Stimulated activated CD8-positive, alpha-beta memory T cell treated with anti-CD3 and anti-CD28 coated beads, Interleukin-12 subunit alpha, Interleukin-12 subunit beta, amount 100 ng/mL, for 24 hours (primary cell): ENCODE results near the gene ARF3.

Experiments
- DNase-seq: peaks from one replicate; pipeline ENCODE4 v3.0.0-alpha.2; 2020; ENCODE audit errors: extremely low read depth

The ARF3 gene

DNA sequence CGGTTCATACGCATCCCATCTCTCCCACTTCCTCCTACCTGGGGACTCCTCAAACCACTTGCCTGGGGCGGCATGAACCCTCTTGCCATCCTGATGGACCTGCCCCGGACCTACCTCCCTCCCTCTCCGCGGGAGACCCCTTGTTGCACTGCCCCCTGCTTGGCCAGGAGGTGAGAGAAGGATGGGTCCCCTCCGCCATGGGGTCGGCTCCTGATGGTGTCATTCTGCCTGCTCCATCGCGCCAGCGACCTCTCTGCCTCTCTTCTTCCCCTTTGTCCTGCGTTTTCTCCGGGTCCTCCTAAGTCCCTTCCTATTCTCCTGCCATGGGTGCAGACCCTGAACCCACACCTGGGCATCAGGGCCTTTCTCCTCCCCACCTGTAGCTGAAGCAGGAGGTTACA lies 24.5 kb upstream of the ARF3 start:
- no peak for DNase-seq

DNA sequence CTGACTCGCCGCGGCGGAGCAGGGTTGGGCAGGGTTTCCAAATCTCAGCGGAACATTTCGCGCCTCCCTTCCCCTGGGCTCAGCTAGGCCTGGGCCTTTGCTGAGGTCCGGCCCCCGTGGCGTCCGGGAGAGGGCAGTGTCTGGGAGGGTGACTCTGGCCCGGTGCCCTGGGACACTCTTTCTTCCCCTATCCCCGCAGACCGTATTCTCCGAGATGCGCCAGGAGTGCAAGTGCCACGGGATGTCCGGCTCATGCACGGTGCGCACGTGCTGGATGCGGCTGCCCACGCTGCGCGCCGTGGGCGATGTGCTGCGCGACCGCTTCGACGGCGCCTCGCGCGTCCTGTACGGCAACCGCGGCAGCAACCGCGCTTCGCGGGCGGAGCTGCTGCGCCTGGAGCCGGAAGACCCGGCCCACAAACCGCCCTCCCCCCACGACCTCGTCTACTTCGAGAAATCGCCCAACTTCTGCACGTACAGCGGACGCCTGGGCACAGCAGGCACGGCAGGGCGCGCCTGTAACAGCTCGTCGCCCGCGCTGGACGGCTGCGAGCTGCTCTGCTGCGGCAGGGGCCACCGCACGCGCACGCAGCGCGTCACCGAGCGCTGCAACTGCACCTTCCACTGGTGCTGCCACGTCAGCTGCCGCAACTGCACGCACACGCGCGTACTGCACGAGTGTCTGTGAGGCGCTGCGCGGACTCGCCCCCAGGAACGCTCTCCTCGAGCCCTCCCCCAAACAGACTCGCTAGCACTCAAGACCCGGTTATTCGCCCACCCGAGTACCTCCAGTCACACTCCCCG lies 23.9 kb upstream of the ARF3 start:
- DNase-seq = no peak

DNA sequence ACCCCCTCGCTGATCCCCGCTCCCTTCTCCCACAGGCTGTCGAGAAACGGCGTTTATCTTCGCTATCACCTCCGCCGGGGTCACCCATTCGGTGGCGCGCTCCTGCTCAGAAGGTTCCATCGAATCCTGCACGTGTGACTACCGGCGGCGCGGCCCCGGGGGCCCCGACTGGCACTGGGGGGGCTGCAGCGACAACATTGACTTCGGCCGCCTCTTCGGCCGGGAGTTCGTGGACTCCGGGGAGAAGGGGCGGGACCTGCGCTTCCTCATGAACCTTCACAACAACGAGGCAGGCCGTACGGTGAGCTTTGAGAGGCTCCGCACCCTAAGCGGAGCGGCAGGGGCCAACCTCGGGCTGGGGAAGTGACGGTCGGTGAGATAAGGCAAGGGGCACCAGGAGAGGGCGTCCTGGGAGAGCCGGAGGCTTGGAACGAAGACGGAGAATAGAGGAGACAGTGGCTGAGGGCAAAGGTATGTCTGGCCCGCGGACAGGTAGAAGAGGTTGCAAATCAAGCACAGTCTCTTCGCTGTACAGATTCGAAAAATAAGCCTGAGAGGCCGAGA lies 23.2 kb upstream of the ARF3 start:
- no peak for DNase-seq

DNA sequence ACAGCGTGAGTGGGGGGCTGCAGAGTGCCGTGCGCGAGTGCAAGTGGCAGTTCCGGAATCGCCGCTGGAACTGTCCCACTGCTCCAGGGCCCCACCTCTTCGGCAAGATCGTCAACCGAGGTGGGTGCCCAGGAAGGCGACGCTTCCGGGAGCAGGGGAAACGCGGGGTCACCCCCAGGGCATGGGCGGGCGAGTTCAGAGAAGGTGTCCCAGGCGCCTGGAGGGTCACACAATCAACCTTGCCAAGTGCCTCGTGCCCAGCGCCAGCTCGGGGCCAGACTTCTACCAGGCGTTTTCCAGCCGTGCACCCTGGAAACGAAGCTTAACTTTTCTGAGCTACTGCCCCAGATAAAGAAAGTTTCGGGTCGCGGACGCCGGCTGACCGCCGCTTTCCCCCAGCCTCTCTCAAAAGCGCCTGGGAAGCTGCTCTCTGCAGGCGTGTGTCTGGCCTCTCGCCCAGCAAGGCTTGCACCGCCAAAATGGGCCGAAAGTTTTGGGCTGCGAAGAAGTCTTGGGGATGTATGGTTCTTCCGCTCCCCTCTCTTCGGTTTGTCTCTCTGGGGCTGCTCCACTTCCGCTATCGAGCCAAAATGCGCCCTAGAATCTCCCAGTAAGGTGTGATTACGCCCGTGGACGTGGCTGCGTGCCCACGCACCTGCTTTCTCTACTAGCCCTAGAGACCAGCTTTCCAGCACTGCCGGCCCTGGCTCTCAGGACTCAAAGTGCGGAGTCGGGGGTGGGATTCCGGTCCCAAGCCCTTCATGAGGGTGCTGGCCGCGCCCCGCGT lies 22.5 kb upstream of the ARF3 start:
- DNase-seq = no peak

DNA sequence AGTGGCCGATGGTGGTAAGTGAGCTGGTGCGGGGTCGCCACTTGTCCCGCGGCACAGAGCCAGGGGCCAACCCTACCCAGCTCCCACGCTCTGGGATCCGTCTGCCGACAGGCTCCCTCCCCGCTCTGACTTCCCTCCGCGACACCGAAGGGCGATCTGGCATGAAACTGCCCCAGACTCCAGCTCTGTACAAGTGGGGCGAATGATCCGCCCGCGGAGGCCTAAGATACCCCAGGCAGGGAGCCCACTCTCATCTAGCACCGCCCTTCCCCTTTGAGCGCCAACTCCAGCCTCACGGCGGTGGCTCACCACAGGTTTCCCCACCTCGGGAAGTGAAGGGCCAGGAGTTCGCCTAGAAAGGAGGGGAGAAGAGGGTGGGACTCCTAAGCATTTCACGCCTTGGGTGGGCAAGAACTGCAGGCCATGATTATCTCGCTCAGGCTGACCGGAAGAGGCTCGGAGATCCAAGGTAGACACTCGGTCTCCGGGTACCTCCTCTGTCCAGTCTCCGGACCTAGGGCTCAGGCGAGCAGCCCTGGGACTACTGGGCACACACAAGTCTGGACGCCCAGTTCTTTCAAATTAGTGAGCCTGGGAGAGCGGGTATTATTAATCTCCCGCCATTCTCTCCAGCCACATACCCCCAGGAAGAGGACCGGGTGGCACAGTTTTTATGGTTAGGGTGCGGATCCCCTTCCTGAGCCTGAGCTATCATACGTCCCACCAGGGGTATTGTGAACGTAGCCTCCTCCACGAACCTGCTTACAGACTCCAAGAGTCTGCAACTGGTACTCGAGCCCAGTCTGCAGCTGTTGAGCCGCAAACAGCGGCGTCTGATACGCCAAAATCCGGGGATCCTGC lies 21.7 kb upstream of the ARF3 start:
- no peak for DNase-seq

DNA sequence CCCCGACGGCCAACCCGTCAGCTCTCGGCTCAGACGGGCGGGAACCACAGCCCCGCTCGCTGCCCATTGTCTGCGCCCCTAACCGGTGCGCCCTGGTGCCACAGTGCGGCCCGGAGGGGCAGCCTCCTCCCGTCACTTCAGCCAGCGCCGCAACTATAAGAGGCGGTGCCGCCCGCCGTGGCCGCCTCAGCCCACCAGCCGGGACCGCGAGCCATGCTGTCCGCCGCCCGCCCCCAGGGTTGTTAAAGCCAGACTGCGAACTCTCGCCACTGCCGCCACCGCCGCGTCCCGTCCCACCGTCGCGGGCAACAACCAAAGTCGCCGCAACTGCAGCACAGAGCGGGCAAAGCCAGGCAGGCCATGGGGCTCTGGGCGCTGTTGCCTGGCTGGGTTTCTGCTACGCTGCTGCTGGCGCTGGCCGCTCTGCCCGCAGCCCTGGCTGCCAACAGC lies 21.0 kb upstream of the ARF3 start, which contains the start of gene WNT1:
Gene WNT1 (plus strand): TSS at position 32 of the 450 bp plus-strand sequence. CDS start 329 bp downstream, at position 361.
- DNase-seq = no peak

DNA sequence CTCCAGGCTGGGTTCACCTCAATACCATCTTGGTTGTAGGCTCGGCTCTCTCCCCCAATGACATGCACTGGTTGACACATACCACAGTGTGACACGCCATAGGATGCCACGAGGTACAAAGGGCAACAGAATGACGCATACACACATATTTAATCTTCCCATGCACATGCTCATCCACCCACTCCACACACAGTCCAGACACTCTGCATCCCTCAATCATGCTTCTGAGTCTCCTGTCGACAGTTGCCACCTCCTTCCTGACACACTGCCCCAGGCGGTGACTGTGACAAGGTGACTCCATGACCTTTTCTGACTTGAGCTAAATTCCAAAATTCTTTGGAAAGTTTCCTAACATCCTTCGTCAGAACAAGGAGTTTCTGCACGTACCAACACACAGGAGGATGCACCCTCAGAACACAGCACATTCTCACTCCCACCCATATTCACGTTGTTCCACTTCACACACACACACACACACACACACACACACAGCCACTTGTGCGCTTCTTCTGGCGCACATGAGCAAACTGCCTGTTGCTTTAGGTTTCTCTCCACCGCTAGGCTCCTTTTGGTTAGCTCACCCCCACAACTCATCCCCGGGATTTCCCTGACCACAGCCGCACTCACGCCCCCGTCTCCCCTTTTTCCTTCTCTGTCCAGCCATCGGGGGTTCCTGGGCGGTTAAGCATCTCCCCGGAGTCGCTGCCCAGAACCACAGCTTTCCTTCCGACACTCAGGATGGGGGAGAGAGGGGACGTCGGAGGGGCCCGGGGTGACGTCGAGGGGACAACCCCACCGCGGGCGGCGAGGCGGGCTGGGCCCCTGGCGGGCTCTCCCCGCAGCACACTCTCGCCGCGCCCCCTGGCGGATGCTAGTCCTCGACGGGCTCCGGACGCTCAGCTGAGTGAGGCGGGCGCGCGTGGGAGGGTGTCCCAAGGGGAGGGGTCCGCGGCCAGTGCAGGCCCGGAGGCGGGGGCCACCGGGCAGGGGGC lies 20.3 kb upstream of the ARF3 start:
- peak; percentile 67 for DNase-seq

DNA sequence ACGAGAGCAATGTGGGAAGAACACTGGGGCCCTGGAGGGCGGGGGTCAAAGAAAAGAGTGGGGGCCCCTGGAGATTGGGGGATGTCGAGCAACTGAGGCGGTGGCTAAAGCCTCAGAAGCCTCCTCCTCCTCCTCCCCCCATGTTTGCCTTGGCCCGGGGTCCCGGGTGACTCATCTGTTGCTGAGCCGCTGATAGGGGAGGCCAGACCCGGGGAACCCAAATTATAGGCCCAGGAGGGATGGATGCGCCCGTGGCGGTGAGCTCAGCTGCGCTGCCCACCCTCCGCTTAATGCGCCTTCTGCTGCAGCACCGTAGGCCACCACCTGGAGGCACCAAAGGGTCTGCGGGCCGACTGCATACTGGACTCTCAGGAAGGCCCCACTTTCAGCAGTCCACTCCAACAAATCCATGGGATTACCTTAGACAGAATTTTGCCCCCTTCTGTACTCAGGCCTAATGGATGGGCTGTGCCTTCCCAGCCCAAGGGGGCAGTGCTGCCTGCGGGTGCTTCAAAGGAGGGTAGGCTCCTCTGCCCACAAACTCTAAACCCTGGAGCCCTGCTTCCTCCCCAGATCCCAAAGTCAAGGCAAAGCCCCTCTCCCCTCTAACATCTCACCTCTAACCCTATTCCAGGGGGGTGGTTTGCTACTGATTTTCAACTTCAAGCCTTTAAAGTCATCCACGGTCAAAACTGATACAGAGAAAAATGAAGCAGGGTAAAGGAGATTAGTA lies 16.8 kb upstream of the ARF3 start:
- DNase-seq = no peak

DNA sequence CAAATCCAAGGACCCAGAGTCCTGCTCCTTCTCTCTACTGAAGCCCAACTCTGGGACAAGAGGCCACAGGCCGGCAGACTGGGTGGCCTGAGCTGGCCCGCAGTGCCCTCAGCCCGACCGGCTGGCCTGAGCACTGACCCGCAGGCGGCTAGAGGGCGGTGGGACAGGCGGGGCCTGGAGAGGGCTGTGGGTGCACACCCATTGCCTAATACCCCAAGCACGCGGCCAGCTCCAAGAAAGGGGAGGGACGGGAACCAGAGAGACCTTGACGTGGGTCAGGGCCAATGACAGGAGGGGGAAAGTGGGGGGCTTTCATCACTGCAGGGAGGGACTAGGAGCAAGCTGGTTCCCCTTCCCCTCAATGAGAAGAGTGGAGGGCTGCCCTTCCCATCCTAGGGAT lies 16.2 kb upstream of the ARF3 start:
- no peak for DNase-seq

DNA sequence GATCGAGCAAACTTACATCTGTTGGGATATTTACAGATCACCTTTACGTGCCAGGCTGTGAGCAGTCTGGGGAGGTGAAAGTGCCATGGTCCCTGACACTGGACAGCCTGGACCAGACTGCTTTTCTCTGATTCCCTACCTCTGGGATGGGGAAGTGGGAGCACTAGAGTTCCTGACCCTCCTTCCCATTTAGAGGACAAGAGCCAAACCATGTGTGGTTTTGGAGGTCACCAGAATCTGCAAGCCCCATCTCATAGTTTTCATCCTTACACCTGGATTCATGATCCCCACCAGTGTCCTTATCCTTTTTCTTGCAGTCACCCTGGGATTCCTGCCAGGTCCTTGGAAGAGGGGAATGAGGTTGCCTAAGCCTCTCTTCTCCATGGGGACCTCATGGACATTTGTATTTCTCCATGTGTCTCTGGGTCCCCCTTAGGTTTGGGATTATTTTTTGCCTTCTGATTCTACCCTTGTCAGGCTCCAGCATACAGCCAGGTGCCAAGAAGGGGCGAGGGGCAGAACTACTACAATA lies 15.7 kb upstream of the ARF3 start:
- DNase-seq = no peak

DNA sequence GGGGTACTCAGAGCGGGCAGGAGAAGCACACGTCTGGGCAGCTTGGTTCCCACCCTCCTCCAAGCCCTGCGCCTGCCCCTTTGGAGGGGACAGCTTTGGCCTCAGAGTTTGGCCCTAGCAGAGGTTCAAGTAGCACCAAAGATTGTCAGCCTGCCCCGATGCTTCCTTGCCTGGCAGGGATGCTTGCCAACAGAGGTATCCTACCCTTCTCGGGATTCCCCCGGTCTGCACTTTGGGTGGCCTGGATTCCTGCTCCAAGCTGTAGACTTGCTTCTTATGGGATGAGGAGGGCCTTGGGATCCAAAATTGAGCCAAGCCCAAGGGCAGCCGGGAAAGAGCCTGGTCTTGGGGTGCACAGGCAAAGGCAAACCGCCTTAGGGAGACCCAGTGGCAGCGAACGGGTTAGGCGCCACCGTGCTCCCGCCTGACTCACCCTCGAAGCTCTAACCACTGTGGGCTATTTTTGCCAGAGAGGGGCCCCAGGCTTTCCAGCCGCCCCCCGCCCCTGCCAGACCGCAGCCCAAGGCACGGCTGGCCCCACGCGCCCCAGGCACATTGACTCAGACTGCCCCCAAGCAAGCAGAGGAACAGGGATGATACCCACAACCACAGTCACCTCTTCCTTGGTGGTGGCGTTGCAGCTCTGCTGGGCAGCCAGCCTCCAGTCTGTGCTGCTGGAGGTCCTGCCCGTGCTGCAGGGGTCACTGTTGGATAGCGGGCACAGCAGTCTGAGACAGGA lies 15.1 kb upstream of the ARF3 start:
- no peak for DNase-seq

DNA sequence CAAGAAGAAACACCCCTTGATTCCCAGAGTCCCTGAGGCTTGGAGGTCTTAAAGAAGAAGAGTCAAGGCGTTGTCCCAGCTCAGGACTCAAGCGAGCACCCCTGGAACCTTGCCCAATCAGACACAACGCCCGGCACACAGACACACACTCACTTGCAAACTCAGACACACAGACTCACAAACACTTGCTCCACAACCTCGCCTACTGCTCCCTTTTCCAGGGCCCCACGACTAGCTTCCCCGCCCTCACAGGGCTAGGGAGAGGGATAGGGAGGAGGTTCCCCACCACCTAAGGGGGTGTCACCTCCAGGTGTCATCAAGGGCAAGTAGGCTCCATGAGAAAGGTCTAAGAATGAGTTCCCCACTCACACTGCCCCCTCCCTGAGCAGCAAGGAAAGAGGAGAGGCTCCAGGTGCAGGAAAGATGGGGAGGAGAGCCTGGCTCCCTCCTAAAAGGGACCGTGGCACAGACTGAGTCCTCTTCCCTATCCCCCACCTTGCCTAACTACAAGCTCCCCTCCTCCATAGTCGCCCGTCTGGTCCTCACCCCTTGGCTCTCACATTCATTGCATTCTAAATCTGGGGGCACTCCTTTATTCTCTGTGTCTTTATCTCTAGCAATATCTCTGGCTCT lies 13.5 kb upstream of the ARF3 start:
- no peak for DNase-seq

DNA sequence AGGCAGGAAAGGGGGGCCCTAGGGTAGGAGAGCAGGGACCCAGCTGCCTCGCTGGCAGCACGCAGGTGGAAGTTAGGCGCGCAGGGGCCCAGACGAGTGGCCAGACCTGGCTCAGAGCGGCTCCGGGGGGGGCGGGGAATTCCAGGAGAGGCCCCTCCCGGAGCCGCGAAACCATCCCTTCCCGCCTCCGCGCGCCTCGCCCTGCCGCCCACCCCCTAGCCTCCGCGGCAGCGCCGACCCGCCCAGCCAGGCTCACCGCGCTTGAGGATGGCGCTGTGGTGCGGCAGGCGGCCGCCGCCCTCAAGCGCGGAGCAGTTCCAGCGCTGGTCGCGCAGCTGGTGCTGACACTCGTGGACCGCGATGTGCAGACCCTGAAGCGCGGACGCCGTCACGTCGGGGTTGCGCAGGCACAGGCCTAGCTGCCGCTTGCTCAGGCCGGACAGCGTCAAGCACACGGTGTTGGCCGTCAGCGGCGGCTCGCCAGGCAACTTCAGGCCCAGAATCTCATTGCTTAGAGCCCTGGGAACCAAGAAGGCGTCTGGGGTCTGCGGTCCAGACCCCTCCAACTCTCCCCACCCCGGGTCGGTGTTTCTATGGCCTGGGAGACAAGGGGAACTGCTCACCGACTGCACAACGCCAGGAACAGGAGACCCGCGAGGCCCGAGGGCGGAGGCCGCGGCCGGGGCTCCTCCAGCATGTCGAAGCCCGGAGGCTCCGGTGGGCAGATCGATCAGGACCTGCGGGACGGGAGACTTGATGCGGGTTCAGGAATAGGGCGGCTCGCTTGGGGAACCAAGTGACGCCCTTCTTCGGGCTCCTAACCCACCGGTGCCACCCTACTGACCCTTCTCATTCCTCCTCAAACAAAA lies 12.8 kb upstream of the ARF3 start:
- no peak for DNase-seq

DNA sequence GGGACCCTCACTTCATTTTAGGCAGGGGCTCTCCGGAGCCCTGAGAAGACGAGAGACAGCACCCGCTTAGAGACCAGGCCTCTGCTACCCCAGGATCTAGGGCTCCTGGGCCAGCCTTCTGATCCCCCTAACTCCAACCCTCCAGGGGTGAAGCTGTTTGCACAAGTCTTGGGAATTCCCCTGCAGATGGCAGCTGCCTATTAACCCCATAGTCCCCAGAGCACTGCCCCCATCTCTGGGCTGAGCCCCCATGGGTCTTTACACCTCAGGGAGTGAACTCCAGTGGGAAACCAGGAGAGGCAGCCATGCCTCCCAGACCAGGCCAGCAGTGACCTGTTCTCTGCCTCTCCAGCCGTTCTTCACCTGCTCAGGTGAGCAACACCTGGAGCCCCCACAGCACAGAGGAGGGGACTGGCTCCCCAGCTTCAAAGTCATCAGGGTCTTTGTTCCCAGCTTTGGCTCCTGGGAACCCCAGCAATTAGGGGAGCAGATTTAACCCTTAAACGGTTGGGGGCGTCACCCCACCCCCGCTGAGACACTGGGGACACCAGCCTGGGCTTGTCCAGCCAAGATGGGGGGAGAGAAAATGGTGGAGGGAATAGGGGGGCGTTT lies 12.0 kb upstream of the ARF3 start:
- no peak for DNase-seq

DNA sequence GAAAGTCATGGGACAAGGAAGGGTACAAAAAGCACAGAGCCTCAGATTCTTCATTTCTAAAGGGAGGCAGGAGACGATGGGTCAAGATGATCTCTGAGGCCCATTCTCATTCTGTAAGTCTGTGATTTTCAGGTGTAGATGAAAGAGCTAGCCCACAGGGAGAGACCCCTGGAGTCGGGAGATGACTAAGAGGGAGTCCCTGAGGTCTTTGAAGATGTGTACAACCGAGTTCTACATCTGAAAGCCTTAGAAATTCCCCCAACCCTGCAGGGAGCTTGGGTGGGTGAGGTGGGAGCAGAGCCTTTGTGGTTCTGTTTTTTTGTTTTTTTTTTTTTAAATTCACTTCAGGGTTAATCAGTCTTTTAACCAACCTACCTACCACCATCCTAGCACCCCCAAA lies 11.2 kb upstream of the ARF3 start:
- no peak for DNase-seq

DNA sequence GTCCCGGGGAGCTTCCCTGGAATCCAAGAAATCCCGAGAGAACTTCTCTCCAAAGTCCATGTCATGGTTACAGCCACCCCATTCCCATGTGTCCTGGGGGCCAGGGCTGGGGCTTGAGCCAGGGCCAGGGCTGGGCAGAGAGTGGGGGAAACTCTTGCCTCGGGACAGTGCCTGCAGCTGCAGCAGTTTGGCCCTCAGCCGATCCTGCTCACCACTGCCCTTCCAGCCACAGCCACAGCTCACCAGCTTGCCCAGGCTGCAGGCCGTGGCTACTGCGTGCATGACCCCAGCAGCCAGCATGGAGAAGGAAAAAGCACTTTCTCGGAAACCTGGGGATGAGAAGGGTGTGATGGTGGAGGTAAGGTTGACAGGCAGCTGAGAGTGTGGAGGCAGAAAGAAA lies 10.7 kb upstream of the ARF3 start:
- no peak for DNase-seq
